ENCODE results near the gene ADAMTS8.

DNA sequence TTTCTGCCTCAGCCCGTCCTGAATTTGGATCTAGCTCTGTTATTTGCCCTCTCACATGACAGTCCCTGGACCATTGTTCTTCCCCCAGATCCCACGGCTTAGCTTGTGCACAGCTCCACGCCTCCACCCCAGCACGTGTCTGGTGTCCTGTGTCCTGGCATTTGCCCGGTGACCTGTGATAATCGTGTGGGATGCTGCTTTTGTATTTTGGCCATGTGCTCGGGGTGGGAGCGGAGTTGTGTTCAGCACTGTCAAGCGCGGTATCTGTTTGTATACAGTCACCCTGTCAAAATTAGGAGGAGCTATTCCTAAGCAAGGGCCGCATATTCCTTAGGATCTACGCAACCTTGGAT lies 11.9 kb downstream of the ADAMTS8 start:
- TF ChIP-seq, protein P1, sequence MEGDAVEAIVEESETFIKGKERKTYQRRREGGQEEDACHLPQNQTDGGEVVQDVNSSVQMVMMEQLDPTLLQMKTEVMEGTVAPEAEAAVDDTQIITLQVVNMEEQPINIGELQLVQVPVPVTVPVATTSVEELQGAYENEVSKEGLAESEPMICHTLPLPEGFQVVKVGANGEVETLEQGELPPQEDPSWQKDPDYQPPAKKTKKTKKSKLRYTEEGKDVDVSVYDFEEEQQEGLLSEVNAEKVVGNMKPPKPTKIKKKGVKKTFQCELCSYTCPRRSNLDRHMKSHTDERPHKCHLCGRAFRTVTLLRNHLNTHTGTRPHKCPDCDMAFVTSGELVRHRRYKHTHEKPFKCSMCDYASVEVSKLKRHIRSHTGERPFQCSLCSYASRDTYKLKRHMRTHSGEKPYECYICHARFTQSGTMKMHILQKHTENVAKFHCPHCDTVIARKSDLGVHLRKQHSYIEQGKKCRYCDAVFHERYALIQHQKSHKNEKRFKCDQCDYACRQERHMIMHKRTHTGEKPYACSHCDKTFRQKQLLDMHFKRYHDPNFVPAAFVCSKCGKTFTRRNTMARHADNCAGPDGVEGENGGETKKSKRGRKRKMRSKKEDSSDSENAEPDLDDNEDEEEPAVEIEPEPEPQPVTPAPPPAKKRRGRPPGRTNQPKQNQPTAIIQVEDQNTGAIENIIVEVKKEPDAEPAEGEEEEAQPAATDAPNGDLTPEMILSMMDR (conservative IDR thresholded peaks at IDR 0.05), result no peak
- no peak for TF ChIP-seq ZFX (IDR thresholded peaks at IDR 0.05)
